Measurements from ENCODE around the gene CEP72. TPM values are rescaled to one million over a fixed set of nuclear protein-coding genes. Genes with fewer than 3 reads are reported as not detected.

Gene CEP72
- total RNA-seq, 1 experiment from 2014 or later: 24.8 TPM

DNA sequence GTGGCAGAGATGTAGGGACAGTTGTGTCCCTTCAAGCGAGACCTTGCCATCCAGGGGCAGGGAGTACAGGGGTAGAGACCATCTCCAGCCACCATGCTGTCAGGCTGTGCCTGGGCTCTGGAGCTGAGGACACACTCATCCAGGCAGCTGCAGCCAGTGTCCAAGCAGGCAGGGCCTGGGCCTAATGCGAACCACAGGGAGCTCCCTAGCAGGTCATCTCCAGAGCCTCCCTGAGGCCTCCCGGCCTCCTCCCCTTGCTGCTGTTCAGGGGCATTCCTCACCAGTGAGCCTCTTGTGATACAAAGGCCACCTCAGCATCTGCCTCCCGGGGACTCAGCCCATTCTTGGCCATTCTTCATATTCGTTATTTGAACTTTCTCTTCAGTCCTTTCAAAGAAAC is 46.0 kb downstream of the CEP72 start:
- Histone ChIP-seq H3K9me3 (ENCODE audit: control insufficient read depth, low read depth, low read length) (no peaks in the 10 kb centered on the region), H4K8ac (replicated peaks; ENCODE audit: insufficient read length, low read depth, low read length) (no peak overlapping the region), H4K5ac (ENCODE audit: insufficient read length, low read depth, low read length) (no peak overlapping the region), H3K27ac (ENCODE audit: insufficient read length, low read depth, low read length) (no peak overlapping the region), H3K23me2 (ENCODE audit: insufficient read length, low read depth, low read length, poor library complexity, severe bottlenecking) (no peaks in the 10 kb centered on the region), H3T11ph (ENCODE audit: low read length) (no peak overlapping the region), H2BK20ac (ENCODE audit: low read depth, low read length, poor library complexity, severe bottlenecking) (no peak overlapping the region), H2AFZ (ENCODE audit: low read length) (no peak overlapping the region), H3K14ac (ENCODE audit: insufficient read depth, low read length) (no peak overlapping the region), H3K4me1 (ENCODE audit: insufficient read depth, low read length) (no peaks in the 10 kb centered on the region), H2AK5ac (ENCODE audit: insufficient read length, low read length) (no peak overlapping the region), H2BK120ac (ENCODE audit: low read depth, low read length, poor library complexity, severe bottlenecking) (no peak overlapping the region), H2BK15ac (ENCODE audit: low read depth, low read length) (no peak overlapping the region), H3K9ac (ENCODE audit: extremely low read depth, insufficient read length, low read length) (no peak overlapping the region), H3K79me2 (ENCODE audit: insufficient read depth, low read length) (no peaks in the 10 kb centered on the region), H4K20me1 (ENCODE audit: control insufficient read depth, insufficient read depth, insufficient read length) (no peaks in the 10 kb centered on the region), H3K56ac (ENCODE audit: insufficient read length, low read depth, low read length) (no peak overlapping the region), H2BK12ac (ENCODE audit: insufficient read length, low read depth, low read length) (no peak overlapping the region), H3K4ac (ENCODE audit: low read depth, low read length) (no peak overlapping the region), H3K27me3 (ENCODE audit: insufficient read depth, low read length) (no peaks in the 10 kb centered on the region), H3K23ac (ENCODE audit: insufficient read length, low read depth, low read length) (no peak overlapping the region), H3K4me2 (ENCODE audit: insufficient read depth, insufficient read length, low read length) (no peak overlapping the region), H3K79me1 (ENCODE audit: insufficient read depth, low read depth, low read length, poor library complexity, severe bottlenecking) (no peaks in the 10 kb centered on the region), H2BK5ac (ENCODE audit: insufficient read length, low read length) (no peak overlapping the region), H4K91ac (ENCODE audit: insufficient read length, low read depth, low read length) (no peak overlapping the region), H3K18ac (ENCODE audit: insufficient read length, low read depth, low read length) (no peak overlapping the region)
- no peak overlapping the region for H3K27ac Mint-ChIP-seq
- H3K4me1 Mint-ChIP-seq: no peaks in the 10 kb centered on the region
- H3K9me3 Mint-ChIP-seq: peaks cover 2 to 9% of the 10 kb centered on the region in 2 experiments; a peak in 2 of 5 replicates
- no CpG with 5 or more reads among the region's 5 CpGs for WGBS (ENCODE audit: extremely low coverage, insufficient read length, low lambda C conversion rate)
- H3K36me3 Mint-ChIP-seq (ENCODE audit: insufficient read depth in 1 of 3, low read depth in 3 of 3): peaks cover 55 to 79% (median 76%) of the 10 kb centered on the region in 3 experiments
- TF ChIP-seq, protein P1, sequence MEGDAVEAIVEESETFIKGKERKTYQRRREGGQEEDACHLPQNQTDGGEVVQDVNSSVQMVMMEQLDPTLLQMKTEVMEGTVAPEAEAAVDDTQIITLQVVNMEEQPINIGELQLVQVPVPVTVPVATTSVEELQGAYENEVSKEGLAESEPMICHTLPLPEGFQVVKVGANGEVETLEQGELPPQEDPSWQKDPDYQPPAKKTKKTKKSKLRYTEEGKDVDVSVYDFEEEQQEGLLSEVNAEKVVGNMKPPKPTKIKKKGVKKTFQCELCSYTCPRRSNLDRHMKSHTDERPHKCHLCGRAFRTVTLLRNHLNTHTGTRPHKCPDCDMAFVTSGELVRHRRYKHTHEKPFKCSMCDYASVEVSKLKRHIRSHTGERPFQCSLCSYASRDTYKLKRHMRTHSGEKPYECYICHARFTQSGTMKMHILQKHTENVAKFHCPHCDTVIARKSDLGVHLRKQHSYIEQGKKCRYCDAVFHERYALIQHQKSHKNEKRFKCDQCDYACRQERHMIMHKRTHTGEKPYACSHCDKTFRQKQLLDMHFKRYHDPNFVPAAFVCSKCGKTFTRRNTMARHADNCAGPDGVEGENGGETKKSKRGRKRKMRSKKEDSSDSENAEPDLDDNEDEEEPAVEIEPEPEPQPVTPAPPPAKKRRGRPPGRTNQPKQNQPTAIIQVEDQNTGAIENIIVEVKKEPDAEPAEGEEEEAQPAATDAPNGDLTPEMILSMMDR (conservative IDR thresholded peaks at IDR 0.05): no peak
- no peak for DNase-seq
- no peaks in the 10 kb centered on the region; the same call in 1 of the 2 replicates for H3K27me3 Mint-ChIP-seq (ENCODE audit: low read depth)
- no peak overlapping the region for H3K4me3 Mint-ChIP-seq

Data from H9 (cell line).